Stimulated activated CD4-positive, alpha-beta T cell treated with anti-CD3 and anti-CD28 coated beads, Interleukin-4, amount 100 ng/mL, for 1 hour (primary cell): Measurements from ENCODE around the gene EYA2.

ENCODE experiments used
- DNase-seq: peaks from one replicate; pipeline ENCODE4 v3.0.0-alpha.2; 2020

EYA2 gene

DNA sequence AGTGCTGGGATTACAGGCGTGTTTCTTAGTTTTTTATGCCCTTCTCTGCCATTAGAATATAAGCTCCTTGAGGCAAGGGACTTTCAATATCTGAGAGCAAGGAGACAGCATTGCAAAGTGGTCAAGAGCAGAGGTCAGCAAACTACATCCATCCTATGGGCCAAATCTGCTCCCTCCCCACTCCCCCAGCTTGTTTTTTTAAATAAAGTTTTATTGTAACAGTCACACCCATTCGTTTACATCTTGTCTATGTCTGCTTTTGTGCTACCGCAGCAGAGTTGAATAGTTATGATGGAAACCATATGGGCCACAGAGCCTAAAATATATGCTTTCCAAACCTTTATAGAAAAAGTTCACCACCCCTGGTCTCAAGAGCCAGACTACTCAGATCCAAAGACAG lies 227.9 kb downstream of the EYA2 start:
- DNase-seq, result no peak

DNA sequence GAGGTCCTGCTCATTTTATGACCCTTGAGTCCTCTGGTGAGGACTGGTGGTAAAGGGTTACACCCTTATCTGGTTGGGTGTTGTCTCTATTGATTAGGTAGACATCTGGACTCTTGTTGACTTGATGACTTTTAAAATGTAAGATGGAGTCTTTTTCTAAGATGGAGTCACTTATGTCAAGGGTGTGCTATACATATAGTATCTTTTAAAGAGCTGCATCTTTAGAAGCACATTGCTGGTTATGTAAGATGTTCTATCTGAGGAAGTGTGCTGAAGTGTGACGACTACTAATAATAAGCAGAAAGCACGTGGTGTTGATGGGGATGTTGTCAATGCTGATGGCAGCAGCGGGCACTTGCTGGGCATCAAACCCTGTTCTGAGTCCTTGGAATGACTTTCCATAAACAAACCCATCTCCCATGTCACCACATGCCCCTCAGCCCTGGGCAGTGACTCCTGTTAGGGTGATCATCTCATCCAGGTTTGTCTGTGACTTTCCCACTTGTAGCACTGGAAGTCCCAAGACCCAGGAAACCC lies 229.6 kb downstream of the EYA2 start:
- no peak for DNase-seq

DNA sequence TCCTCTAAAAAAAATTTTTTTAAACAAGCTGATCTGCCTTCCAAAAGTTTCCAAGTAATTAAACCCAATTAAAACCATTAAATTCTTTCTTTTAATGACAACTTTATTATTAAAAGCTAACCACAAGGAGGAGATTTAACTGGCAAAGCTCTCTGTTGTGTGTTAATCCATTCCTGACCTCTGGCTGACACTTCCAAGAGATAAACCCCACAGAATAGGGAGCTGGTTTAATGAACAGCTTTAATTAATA lies 230.8 kb downstream of the EYA2 start:
- DNase-seq, result no peak

DNA sequence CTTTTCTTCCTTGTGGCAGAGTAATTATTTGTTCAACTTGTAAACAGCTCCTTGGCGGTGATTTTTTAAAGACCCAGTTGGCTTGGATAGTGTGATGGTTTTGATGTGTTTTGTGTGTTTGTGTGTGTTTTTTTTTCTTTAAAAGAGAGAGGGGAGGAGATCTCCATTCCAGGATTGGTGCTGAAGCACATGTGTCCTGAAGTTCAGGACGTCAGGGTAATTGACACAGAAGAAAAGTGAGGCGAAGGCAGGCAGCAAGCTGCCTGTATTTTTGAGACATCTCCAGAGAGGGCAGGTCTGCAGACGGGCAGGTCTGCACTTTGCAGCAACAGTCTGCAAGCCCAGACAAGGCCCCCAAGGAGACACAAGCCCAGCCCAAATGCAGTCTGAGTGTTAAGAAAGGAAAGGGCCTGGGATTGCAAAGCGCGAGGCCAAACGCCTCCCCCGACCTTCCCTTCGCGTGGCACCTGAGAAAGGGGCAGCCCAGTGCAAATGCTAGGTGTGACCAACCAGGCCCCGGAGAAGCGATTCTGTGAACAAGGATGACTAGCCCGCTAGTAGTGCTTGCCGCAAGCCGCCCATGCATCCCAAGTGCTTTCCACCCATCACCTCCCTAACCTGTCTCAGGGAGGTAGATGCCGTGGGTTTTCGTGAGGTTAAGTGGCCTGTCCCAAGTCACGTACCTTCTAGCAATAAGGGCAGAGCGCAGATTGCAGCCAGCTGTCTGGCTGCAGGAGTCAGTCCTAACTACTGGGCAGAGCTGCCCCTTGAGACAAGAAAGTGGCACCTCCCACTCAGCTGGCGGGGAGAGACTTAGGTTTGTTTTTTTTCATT lies 231.3 kb downstream of the EYA2 start:
- no peak for DNase-seq

DNA sequence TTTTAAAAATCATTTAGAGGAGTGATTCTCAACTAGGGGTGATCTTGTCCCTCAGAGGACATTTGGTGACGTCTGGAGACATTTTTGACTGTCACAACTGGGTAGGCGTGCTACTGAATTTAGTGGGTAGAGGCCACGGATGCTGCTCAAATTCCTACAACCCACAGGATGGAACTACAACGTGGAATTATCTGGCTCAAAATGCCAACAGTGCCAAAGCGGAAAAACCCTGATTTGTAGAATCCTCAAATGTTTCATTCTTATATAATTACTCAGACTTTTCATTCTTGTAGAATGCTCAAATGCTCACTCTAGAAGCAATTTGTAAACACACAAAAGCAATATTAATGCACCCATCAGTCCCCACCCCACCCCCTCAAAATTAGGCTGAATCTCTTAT lies 232.1 kb downstream of the EYA2 start:
- no peak for DNase-seq

DNA sequence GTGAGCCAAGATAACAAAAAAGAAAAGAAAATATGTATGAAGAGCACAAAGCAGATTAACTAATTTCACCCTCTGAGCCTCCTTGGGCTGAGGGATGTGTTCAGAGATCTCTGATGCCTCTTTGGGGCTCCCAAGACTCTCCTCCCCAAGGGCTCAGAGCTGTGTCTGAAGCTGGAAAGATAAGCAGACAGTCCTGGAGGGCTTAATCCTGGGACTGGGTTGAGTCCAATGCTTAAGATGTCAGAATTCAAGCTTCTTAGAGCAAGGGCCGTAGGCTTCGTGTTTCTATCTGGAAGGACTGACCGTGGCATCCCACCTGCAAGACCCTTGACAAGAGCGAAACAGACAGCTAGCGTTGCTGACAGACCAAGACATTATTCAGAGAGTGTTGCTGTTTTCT lies 232.9 kb downstream of the EYA2 start:
- DNase-seq, result no peak

DNA sequence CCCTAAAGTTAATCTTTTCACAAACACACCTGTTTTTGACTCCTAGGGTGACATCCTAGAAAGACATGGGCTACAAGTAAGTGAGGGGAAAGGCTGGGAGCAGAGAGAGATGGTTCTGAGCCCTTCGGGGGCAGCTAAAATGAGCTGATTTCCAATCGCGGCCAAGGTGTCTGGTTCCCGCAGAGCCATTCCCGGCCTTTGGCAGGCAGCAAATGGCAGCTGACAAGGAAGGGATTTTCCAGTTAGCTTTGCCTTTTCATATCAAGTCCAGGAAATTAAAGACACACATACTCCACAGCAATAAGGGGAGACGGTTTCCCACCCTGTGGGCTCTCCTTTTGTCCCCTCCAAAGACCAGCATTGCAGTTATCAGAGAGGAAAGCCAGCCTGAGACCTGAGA lies 233.4 kb downstream of the EYA2 start:
- DNase-seq, result no peak

DNA sequence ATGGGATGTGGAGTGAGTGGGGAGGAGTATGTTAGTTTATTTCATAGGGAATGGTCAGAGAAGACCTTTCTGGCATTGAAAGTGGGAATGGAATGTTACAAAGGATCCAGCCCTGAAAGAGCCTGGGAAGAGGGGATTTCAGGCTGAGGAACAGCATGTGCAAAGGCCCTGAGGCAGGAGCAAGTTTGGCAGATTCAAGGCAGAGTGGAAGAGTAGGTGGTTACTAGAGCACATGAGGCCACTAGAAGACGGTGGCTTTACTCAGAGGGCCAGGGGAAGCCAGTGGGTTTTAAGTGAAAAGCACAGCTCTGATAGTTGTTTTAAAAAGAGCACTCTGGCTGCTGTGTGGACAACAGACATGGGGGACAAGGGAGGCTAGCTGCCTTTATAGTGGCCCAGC lies 234.7 kb downstream of the EYA2 start:
- no peak for DNase-seq

DNA sequence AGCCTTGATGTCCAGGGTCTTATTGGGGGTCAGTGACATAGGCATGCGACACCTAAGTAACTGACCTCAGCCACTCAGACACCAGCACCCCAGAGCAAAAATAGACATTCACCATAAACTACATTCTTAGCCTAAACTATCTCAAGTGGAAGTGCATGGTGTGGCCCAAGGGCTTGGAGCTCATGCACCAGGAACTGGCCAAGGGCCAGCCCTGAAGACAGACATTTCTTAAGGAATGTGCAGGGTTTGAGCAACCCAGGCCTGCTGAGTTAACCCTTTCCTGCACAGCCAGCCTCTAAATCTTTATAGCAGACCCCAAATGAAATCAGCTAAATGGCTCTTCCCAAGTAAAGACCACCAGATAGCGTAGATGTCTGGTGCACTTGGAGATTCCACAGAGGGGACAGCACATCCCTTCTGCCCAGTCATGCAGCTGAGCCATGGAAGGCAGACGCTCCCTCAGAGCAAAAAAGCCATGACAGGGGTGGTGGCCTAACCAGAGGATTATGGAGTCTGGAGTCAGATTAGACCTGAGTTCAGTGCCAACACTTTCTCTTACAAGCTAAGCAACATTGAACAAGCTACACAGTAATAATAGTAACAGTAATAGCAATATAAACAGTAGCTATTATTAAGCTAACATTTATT lies 239.3 kb downstream of the EYA2 start:
- DNase-seq, result no peak

DNA sequence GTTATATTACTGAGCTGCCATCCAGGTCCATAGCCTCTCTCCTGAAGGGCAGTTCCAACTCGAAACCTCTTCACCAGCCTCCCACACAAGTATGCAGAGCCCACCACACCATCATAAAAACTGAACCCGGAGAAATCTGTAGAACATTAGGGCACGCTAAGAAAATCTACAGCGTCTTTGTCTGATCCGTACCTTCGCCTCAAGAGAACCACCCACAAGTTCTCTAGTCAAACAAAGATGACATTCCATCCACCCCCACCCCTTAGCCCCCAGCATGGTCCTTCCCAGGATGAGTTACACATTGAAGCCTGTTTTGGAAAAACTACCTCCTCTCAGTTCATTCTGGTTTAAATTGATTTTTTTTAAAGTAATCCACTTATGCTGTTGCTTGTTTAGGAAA lies 242.1 kb downstream of the EYA2 start:
- no peak for DNase-seq

DNA sequence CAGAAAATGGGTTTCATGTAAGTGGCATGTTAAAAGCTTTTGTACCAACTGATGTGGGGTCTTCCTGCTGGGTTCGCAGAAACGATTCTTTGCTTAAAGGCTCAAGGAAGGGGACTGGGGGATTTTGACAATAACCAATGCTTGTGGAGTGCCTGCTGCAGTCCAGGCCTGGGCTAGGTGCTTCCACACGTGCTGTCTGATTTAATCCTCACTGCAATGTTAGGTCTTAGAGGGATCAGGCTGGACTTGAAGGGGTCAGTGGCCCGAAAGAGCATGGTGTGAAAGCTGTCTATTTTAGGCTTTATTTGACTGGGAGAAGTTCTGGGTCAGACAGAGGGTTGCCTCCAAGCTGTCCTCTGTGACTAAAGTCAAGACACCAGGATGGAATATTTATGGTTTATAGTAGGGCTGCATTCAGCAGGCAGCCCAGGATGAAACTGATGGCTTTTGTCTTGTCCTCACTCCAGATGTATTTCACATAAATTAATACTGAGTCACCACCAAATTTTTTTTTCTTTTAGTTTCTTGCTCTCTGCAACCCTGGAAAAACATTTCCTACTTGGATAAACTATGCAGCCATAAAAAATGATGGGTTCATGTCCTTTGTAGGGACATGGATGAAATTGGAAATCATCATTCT lies 242.7 kb downstream of the EYA2 start:
- DNase-seq, result no peak

DNA sequence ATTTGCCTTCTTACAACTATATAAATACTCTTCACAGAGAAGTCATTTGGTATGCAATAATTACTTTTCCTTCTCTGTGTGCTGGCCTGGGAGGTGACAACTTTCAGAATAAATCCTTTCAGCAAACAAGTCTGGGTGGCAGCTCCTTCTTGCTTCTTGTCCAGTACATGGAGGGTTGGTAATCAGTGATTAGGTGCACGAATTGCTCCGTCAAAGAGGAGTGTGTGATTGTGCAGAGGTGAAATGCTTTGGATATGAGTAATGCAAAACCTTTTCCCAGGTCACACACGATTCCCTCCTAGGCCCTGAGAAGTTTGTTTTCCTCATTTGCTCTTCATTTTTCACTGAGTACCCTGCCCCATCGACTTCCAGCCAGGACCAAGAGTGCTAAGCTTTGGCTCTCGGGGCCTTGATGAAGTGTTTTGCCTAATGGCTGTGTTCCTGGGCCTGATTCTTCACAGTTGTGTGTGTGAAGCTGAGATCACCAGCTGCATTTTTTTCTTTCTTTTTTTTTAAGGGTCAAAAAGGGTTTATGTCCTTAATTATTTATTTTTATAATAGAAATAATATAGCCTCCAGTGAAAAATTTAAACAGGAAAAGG lies 245.4 kb downstream of the EYA2 start:
- DNase-seq, result no peak

DNA sequence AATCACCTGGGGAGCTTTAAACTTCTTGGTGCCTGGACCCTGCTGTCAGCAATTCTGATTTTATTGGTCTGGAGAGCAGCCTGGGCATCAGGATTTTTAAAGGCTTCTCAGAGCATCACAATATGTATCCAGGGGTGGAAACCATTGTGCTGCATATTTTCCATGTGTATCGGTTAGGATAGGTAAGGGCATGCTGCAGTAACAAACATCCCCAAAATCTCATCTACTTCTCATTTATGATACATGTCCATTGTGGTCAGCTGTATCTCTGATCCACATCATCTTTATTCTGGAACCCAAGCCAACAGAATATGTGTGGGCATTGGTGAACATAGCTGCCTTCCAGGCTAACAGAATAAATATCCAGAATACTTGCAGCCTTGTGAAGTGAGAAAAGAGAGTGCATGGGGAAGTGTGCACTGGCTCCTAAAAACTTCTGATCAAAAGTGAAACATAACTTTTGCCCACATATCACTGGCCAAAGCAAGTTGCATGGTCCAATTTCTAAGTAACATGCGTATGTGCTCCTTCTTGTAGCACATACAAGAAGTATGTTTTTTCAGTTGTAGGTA lies 246.8 kb downstream of the EYA2 start:
- no peak for DNase-seq

DNA sequence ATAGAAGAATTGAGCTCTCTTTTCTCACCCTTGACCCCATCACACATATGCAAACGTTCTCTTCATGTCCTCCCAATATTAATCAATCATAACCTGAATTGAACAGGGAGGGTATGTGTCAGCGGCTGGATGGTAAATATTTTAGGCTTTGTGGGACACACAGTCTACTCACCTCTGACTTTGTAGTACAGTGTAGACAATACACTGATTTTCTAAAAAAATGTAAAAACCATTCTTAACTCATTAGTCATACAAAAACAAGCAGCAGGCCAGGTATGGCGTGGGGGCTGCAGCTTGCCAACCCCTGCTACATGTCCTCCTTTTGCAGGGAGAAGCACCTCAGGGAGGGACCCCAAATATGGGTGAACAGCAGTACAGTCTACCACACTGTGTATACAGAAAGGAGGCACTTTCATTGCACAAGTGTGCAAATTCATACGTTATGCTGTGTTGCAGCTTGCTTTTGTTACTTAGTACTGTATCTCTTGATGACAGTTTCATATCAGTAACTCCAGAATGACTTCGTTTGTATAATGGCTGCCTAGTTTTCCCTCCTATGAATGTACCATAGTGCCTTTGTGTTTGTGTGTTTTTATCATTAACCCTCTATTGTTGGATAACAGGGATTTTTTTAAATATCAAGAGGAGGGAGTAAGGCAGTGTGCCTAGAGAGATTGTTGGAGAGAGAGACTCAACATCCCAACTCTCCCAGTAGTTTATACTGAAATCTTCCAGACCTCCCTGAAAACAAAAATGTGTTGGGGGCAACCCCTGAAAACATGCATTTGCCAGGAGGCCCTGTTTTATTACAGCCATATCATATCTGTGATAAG lies 247.5 kb downstream of the EYA2 start:
- no peak for DNase-seq

DNA sequence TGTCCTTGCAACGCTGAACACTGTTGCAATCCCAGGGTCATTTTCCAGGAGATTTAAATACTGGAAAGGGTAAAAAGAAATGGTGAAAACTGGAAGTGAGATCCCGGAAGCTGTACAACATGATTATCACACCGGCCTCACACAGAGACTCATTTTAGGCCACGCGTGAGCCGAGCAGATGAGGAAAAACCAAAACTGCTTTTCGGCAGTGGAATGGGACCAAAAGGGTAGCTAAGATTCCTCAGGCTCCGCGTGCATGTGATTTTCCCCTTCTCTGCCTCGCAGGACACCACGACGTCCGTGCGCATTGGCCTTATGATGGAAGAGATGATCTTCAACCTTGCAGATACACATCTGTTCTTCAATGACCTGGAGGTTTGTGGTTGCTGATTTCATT lies 248.1 kb downstream of the EYA2 start:
- DNase-seq, result no peak

DNA sequence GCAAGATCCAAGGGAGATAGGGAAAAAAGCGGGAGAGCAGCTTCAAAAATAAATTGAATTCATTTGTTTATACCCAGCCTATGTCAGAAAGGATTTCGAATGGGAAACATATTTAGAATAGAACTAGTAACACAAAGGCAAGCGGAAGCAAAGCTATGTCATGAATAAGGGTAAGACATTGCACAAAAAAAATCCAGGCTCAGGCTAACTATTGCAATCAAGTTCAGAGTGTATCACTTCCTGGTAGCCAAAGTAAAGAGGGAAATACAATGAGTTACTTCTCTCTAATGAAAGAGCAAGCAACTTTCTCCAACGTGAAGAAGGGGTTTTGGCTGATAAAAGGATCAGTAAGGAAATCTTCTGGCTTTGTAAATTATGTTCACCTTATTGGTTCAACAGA lies 249.0 kb downstream of the EYA2 start:
- no peak for DNase-seq

DNA sequence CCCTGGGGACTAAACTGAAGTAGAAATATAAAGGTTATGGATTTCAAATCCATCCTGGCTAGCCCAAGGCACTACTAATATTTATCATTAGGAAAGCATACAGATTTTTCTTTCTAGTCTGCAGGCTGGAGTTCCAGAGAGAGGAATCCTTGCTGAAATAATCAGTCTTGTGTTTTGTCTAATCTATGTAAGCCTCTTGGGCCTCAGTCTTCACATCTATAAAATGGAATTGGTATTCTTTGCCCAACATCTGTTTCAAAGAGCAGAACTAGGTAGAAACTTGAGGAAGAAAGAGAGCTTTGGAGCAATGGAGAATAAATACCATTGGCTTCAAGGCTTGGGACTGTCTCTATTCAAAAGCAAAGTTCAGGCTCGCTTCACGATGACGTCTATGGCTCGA lies 249.8 kb downstream of the EYA2 start:
- DNase-seq, result no peak

DNA sequence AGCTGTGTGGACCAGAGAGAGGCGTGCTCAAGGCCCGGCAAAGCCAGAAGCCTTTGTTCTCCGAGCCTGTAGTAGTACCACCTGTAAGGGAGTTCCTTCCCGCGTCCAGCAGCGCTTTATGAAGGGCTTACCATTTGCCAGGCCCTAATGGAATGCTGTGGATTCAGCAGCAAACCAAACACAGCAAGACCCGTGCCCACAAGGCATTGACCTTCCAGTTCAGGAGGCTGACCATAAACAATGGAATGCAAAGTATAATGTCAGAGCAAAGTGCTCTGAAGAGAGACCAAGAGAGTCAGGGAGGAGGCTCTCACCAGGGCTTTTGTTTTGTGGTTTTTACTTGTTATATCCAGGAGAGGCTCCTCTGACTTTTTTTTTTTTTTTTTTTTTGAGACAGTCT lies 252.0 kb downstream of the EYA2 start:
- no peak for DNase-seq

DNA sequence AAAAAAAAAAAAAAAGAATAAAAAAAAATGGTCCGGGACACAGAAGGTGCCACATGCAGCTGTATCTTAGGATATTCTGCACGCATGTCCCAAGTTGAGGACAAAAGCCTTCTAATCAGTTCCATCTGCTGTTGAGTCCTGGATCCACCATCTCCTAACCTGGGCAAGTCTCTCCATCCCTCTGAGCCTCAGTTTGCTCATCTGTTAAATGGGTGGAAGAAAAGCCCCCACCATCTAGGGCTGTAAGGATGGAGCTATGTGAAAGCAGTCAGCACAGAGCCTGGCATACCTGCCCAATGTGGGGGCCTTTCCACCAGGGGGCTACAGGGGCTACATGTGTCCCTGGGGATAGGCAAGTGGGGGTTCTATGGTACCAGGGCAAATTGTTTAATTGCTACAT lies 253.4 kb downstream of the EYA2 start:
- no peak for DNase-seq

DNA sequence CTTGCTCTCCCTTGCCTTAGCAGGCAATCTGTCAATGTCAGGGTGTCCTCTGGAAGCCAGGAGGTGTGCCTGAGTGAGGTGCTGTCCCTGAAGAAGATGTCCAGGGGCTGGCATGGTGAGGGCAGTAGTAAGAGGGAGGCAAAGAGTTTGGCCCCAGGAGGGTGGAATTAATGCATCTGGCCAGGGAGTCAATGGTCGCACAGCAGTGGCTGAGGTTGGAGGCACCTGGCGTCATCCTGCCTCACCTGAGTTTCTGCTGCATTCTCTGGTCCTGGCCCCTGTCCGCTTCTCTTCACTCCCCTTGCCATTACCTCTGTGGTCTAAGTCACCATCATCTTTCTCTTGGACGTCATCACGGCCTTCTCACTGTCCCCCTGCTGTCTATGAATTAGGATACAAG lies 255.3 kb downstream of the EYA2 start:
- DNase-seq, result no peak

DNA sequence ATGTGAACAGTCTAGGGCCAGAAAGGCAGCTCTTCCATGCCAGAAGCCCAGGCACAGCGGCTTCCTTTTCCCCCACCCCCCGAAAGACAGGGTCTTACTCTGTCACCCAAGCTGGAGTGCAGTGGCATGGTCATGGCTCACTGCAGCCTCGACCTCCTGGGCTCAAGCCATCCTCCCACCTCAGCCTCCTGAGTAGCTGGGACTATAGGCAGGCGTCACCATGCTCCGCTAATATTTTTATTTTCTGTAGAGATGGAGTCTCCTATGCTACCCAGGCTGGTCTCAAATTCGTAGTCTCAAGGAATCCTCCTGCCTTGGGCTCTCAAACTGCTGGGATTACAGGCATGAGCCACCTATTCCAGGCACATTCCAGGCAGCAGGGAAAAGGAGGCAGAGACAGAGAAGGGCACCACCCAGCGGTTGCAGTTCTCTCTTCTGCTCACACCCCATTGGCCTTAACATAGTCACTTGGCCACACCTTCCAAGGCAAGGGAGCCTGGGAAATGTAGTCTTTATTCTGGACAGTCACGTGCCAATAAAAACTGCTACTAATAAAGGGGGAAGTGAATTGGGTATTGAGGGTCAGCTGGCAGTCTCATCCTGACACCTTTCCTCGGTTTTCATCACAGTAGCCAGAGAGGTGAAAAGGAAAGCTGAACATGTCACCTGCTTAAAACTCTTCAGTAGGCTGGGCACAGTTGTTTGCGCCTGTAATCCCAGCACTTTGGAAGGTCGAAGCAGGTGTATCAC lies 255.9 kb downstream of the EYA2 start:
- peak; percentile 3 for DNase-seq

DNA sequence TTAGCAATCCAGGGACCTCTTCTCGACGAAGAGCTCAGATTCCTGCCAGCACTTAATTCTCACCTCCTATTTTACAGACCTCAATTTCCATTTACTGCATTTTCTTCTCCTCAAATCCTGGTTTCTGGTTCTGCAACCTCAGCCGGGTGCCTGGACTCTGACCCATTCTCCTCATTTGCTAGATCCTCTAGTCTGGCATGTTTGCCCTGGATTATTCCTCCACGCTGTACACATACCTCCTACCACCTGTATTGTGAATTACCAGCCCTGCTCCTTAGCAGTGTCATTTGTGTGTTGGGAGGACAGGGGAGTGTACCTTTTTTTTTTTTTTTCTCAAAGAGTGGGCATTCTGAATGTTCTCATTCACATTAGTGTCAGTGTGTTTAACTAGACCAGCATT lies 257.4 kb downstream of the EYA2 start:
- no peak for DNase-seq
